ENCODE results near the gene UTF1.

UTF1 gene

DNA sequence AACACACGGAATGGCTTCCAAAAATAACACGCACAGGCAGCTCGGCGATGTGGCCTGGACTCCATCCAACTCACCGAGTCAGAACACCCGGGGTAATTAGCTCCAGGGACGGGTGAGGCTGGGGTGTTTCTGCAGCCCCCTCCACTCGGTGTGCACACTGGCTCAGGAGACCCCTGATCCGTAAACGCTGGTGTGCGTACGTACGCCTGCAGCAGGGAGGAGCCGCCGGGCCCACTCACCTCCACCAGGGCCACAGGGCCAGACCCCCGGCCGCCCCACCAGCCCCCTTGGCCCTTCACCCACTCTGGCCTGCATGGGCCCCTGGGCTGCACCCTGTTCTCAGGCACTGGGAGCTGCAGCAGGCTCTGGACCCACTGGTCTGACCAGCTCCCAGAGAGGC, 22.4 kb upstream of the UTF1 start:
- Histone ChIP-seq H3K9me3 (ENCODE audit: control insufficient read depth, insufficient read depth, low read depth, low read length) (no peaks in the 10 kb centered on the region), H3K4me3 (ENCODE audit: low read depth, low read length) (no peak overlapping the region), H3K4me1 (ENCODE audit: control insufficient read depth, insufficient read depth, low read length) (no peaks in the 10 kb centered on the region; the same call in 1 of the 2 replicates), H3K27ac (ENCODE audit: extremely low read depth, low read depth, low read length) (no peak overlapping the region), H3K36me3 (ENCODE audit: control insufficient read depth in 2 of 2, insufficient read depth in 1 of 2, low read length in 2 of 2) (no peaks in the 10 kb centered on the region)
- ChIA-PET POLR2A (no interaction called here), CTCF (no interaction called here)
- TF ChIP-seq ZNF843 (tag by site-specific recombination; IDR thresholded peaks at IDR 0.05) (no peak), ZNF600 (tag by site-specific recombination; IDR thresholded peaks at IDR 0.05) (peak; percentile 13; the same call in 1 of the 2 replicates)

DNA sequence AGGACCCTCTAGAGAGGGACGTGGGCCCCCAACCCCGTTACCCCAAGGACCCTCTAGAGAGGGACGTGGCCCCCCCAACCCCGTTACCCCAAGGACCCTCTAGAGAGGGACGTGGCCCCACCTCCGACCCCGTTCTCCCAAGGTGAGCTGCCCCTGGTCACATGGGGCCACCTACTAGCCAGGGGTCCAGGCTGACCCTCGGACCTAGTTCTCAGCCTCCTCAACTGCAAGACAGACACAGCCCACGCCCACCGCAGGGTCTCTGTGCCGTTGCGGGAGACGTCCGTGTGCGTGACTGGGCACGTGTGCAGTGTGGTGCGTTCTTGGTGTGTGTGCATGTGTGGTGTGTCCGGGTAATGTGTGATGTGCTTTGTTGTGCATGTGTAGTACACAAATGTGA, 21.6 kb upstream of the UTF1 start:
- TF ChIP-seq ZNF132 (tag by site-specific recombination; IDR thresholded peaks at IDR 0.05; ENCODE audit: borderline replicate concordance) (no peak), ZNF600 (tag by site-specific recombination; IDR thresholded peaks at IDR 0.05) (no peak), REPIN1 (tag by site-specific recombination; IDR thresholded peaks at IDR 0.05; ENCODE audit: low read depth) (no peak), ZNF274 (IDR thresholded peaks at IDR 0.05; ENCODE audit: low read length) (no peak), ZNF274 (tag by site-specific recombination; IDR thresholded peaks at IDR 0.05; ENCODE audit: borderline replicate concordance) (no peak), ZNF48 (tag by site-specific recombination; IDR thresholded peaks at IDR 0.05) (no peak), ZBTB7A (tag by site-specific recombination; IDR thresholded peaks at IDR 0.05; ENCODE audit: low read depth) (no peak), ZNF521 (tag by site-specific recombination; IDR thresholded peaks at IDR 0.05) (no peak), ZNF791 (tag by site-specific recombination; IDR thresholded peaks at IDR 0.05) (no peak), SP7 (tag by site-specific recombination; IDR thresholded peaks at IDR 0.05) (no peak), ZNF423 (tag by site-specific recombination; IDR thresholded peaks at IDR 0.05) (no peak)
- H3K4me1 ChIP-seq (ENCODE audit: control insufficient read depth, insufficient read depth, low read length), result no peaks in the 10 kb centered on the region; the same call in 1 of the 2 replicates
- POLR2A ChIA-PET, result no interaction called here
- no peaks in the 10 kb centered on the region for H3K36me3 ChIP-seq (ENCODE audit: control insufficient read depth in 2 of 2, insufficient read depth in 1 of 2, low read length in 2 of 2)
- H3K9me3 ChIP-seq (ENCODE audit: control insufficient read depth, insufficient read depth, low read depth, low read length), result no peaks in the 10 kb centered on the region
- H3K4me3 ChIP-seq (ENCODE audit: low read depth, low read length), result no peak overlapping the region
- no peak overlapping the region for H3K27ac ChIP-seq (ENCODE audit: extremely low read depth, low read depth, low read length)
- CTCF ChIA-PET, result no interaction called here

DNA sequence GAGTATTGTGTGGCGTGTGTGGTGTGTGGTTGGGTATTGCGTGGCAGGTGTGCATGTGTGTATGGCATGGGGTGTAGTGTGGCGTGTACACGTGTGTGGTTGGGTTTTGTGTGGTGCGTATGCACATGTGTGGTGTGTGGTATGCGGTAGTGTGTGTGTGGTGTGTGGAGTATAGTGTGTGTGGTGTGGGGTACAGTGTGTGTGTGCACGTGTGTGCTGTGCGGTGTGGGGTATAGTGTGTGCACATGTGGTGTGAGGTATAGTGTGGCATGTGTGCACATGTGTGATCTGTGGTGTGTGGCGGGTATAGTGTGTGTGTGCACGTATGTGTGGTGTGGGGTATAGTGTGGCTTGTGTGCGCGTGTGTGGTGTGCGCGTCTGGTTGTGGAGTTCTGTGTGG, 20.9 kb upstream of the UTF1 start:
- Histone ChIP-seq H3K4me3 (ENCODE audit: low read depth, low read length) (no peak overlapping the region), H3K36me3 (ENCODE audit: control insufficient read depth in 2 of 2, insufficient read depth in 1 of 2, low read length in 2 of 2) (no peaks in the 10 kb centered on the region), H3K9me3 (ENCODE audit: control insufficient read depth, insufficient read depth, low read depth, low read length) (no peaks in the 10 kb centered on the region), H3K4me1 (ENCODE audit: control insufficient read depth, insufficient read depth, low read length) (no peaks in the 10 kb centered on the region; the same call in 1 of the 2 replicates), H3K27ac (ENCODE audit: extremely low read depth, low read depth, low read length) (no peak overlapping the region)
- POLR2A ChIA-PET, result no interaction called here
- TF ChIP-seq, protein P1, sequence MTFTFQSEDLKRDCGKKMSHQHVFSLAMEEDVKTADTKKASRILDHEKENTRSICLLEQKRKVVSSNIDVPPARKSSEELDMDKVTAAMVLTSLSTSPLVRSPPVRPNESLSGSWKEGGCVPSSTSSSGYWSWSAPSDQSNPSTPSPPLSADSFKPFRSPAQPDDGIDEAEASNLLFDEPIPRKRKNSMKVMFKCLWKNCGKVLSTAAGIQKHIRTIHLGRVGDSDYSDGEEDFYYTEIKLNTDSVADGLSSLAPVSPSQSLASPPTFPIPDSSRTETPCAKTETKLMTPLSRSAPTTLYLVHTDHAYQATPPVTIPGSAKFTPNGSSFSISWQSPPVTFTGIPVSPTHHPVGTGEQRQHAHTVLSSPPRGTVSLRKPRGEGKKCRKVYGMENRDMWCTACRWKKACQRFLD (tag by site-specific recombination; IDR thresholded peaks at IDR 0.05), result 0 out of 2 replicates have a peak, but pooled peaks have one; percentile 31
- TF ChIP-seq ZNF837 (tag by site-specific recombination; IDR thresholded peaks at IDR 0.05) (no peak), HOXC10 (CRISPR knock-in tag; IDR thresholded peaks at IDR 0.05) (no peak), ZNF747 (tag by site-specific recombination; IDR thresholded peaks at IDR 0.05) (peak; percentile 72; the same call in 1 of the 2 replicates)
- TF ChIP-seq, protein P2, sequence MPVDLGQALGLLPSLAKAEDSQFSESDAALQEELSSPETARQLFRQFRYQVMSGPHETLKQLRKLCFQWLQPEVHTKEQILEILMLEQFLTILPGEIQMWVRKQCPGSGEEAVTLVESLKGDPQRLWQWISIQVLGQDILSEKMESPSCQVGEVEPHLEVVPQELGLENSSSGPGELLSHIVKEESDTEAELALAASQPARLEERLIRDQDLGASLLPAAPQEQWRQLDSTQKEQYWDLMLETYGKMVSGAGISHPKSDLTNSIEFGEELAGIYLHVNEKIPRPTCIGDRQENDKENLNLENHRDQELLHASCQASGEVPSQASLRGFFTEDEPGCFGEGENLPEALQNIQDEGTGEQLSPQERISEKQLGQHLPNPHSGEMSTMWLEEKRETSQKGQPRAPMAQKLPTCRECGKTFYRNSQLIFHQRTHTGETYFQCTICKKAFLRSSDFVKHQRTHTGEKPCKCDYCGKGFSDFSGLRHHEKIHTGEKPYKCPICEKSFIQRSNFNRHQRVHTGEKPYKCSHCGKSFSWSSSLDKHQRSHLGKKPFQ (tag by site-specific recombination; IDR thresholded peaks at IDR 0.05), result peak; percentile 70
- CTCF ChIA-PET, result no interaction called here

DNA sequence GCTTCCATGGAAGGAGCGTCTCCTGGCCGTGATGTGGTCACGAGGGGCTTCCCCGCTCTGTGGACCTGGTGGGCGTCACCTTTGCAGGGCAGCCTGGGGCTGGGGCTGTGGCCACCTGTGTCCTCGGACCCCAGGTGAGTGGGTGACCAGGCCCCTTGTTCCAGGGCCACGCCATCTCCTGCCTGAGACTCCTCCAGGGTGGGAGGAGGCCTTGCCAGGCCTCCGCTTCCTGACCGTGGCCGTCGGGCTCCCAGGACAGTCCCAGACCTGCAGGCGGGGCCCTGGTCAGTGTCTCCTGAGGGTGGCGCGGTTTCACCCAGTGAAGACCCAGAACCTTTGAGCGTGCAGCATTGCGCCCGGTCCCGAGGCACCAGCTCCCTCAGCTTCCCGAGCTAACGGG, 20.4 kb upstream of the UTF1 start:
- H3K9me3 ChIP-seq (ENCODE audit: control insufficient read depth, insufficient read depth, low read depth, low read length), result no peaks in the 10 kb centered on the region
- no peak overlapping the region for H3K4me3 ChIP-seq (ENCODE audit: low read depth, low read length)
- ChIA-PET POLR2A (no interaction called here), CTCF (no interaction called here)
- no peaks in the 10 kb centered on the region for H3K36me3 ChIP-seq (ENCODE audit: control insufficient read depth in 2 of 2, insufficient read depth in 1 of 2, low read length in 2 of 2)
- H3K4me1 ChIP-seq (ENCODE audit: control insufficient read depth, insufficient read depth, low read length), result no peaks in the 10 kb centered on the region; the same call in 1 of the 2 replicates
- H3K27ac ChIP-seq (ENCODE audit: extremely low read depth, low read depth, low read length), result no peak overlapping the region
- no peak for TF ChIP-seq ZNF426 (tag by site-specific recombination; IDR thresholded peaks at IDR 0.05)
- no peak for TF ChIP-seq BCL11B (tag by site-specific recombination; IDR thresholded peaks at IDR 0.05; ENCODE audit: low read depth)
- TF ChIP-seq ZNF16 (tag by site-specific recombination; IDR thresholded peaks at IDR 0.05; ENCODE audit: low read depth), result no peak
- TF ChIP-seq MEIS1 (CRISPR knock-in tag; IDR thresholded peaks at IDR 0.05; ENCODE audit: borderline replicate concordance), result no peak
